Activated gamma-delta T cell treated with Interleukin-2 at 50 U/mL for 16 hours (primary cell): ENCODE data around the gene IGF1.
"Not testable (repeated sequence)": the region's sequence is repeated elsewhere in the genome, so short reads cannot be mapped to it uniquely, and the experiment has no call there.

Experiments
- DNase-seq: peaks from one replicate; pipeline ENCODE4 v3.0.0-alpha.2; 2020

Gene IGF1

GRCh38 chr12:102376181-102376747 lies 104.1 kb downstream of the IGF1 start:
- DNase-seq: no peak

GRCh38 chr12:102374190-102374589 lies 106.2 kb downstream of the IGF1 start:
- DNase-seq: no peak

- no peak for DNase-seq
These were observed 108.3 kb downstream of the IGF1 start for GRCh38 chr12:102372087-102372486.

DNA sequence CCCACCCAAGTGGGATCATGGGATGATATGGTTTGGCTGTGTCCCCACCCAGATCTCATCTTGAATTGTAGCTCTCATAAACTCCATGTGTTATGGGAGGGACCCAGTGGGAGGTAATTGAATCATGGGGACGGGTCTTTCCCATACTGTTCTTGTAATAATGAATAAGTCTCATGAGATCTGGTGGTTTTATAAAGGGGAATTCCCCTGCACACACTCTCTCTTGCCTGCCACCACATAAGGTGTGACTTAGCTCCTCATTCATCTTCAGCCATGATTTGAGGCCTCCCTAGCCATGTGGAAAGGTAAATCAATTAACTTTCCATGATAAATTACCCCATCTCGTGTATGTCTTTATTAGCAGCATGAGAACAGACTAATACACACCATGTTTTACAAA lies 109.2 kb downstream of the IGF1 start:
- no peak for DNase-seq

- no peak for DNase-seq
These were observed 110.5 kb downstream of the IGF1 start for GRCh38 chr12:102369876-102370275.

DNA sequence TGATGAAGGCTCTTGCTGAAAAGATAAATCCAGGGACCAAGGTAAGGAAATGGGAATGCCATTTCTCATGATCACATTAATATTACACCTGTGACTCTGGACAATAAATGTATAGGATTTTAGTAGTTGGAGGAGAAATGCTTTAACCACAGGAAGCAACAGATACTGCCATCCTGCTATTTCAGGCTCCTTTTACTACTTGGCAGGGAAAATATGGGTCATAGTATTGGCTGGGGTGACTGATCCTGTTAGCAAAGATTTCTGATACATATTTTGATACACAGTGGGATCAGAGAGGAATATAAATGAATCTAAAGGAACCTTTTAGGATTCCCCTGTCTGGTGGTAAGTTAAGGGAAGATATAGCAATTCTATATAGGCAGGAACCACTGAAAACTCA lies 115.0 kb downstream of the IGF1 start:
- no peak for DNase-seq

DNA sequence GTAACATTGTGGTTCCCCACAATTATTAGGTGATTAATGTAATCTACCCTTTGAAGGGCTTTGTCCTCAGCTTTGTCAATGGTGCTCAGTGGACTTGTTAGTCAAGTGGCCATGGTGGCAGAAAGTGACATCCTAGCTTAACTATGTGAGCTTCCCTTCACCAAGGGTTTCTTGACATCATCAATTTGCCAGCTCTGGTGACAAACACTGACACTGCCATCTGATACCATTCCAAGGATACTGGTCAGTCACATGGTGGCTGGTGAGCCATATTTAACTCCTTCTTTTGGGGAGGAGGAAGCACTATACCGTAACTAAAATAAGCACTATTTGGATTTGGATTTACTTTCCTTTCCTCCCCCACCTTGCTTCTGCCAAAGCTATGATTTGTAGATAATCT lies 115.7 kb downstream of the IGF1 start:
- no peak for DNase-seq

- no peak for DNase-seq
These were observed 123.7 kb downstream of the IGF1 start for GRCh38 chr12:102356690-102357089.

- DNase-seq: not testable (repeated sequence)
These were observed 126.1 kb downstream of the IGF1 start for GRCh38 chr12:102354281-102354680.

DNA sequence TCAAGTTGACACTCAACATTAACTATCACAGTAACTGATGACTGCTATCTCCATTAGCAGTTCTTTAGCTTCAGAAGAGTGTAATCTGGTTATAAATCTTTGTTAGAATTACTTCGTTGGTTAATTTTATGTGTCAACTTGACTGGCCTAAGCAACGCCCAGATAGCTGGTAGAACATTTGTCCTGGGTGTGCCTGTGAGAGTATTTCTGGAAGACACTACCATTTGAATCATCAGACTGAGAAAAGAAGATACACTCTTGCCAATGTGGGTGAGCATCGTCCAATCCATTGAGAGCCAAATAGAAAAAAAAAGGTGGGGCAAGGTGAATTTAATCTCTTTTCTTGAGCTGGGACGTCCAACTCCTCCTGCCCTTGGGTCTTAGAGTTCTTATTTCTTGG lies 129.0 kb downstream of the IGF1 start:
- no peak for DNase-seq

DNA sequence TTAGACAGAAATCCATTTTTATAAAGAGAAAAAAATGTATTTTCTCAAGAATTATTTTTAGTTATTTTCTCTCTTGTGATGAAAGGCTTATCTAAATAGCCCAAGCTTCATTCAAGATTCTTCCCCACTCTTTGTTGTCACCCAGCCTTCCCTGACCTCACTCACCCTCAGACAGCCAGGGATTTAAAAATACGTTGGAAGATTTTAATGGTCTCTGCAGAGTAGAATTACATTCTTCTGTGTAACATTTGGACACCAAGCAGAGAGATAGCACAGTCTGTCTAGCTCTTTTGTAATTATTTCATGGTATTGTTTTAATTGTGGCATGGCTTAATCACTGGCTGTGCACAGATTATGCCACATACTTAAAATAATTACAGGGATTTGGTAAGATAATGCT lies 130.3 kb downstream of the IGF1 start:
- DNase-seq: no peak

GRCh38 chr12:102349079-102349478 lies 131.3 kb downstream of the IGF1 start:
- no peak for DNase-seq

DNA sequence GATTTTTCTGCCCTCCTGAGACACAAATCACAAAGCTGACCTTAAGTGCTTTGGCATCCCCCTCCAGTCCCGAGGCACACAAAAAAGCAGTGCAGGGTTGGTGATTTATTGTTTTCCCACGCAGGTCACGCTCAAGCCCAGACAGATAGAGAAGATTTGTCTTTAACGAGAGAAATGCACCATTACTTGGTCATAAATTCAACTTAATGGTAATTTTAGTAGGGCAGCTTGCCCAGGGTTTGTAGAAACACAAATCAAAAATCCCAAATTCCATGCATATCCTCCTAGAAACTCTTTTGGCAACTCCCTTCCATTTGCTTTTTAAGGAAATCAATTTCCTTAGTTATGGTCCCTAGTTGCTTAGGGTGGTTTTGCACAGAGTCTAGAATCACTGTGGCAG lies 132.6 kb downstream of the IGF1 start:
- DNase-seq: no peak
